Ovary (tissue), 3 donors: ENCODE data around the gene NEUROG2.

Experiments
- CTCF ChIP-seq, 3 donors: fragments of 450-650 bp in 2 of 3; fragments of 200-600 bp in 1 of 3; IDR thresholded peaks; one replicate each; pipeline versions ENCODE4 v1.5.1 to v1.8.0; 2016 to 2022; ENCODE audit warnings: antibody characterized with exemption in 3 of 3, mild to moderate bottlenecking in 1 of 3
- EP300 ChIP-seq: sonication (generic); formaldehyde crosslinking; IDR thresholded peaks from one replicate; pipeline ENCODE4 v1.6.1; 2017; ENCODE audit warnings: antibody characterized with exemption
- POLR2A ChIP-seq: fragments of 450-650 bp; IDR thresholded peaks from one replicate; pipeline ENCODE4 v1.6.1; 2017; ENCODE audit warnings: antibody characterized with exemption, mild to moderate bottlenecking, moderate library complexity
- donor health status: DM: no; HTN: no; CAD: no.

DNA sequence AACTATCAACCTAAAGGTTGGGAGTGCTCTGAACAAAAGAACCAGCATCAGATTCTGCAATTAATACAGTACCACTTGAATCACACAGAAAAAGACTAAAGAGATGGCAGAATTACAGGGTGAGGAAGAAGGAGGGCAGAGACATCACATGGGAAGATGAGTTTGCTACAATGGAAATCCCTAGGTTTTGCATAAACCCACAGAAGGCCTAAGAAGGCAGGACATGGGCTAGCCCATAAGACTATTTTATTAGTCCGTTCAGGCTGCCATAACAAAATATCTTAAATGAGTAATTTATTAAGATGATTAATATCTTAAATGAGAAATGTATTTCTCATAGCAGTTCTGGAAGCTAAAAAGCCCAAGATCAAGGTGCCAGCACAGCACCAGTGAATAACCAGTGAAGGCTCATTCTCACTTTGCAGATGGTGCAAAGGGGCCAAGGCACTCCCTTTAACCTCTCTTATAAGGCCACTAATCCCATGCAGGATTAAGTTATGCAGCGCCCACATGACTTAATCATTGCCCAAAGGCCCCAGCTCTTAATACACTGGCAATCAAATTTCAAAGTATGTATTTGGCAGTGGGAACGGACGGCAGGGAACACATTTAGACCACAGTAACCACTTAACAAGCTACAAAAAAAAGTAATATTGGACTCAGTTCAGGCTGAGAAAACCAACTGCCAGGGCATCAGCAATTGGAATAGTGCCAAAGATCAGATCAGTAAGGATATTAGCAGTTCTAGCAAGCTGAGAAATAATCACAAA lies 47.6 kb upstream of the NEUROG2 start:
- TF ChIP-seq POLR2A = no peak
- no peak for TF ChIP-seq CTCF (IDR thresholded peaks at IDR 0.05)
- no peak for TF ChIP-seq EP300
